Measurements from ENCODE around the gene KCNMA1.

Gene KCNMA1

GRCh38 chr10:77317221-77317620 is 320.4 kb downstream of the KCNMA1 start:
- DNase-seq: peak in 1 of 3 experiments; percentile 41

- DNase-seq: peak in 1 of 3 experiments; percentile 13
Observed at GRCh38 chr10:77315496-77316129, 322.0 kb downstream of the KCNMA1 start.

- DNase-seq: no peak
Observed at GRCh38 chr10:77313066-77313750, 324.4 kb downstream of the KCNMA1 start.

GRCh38 chr10:77311186-77311585 is 326.4 kb downstream of the KCNMA1 start:
- peak in 1 of 3 experiments; percentile 5 for DNase-seq

DNA sequence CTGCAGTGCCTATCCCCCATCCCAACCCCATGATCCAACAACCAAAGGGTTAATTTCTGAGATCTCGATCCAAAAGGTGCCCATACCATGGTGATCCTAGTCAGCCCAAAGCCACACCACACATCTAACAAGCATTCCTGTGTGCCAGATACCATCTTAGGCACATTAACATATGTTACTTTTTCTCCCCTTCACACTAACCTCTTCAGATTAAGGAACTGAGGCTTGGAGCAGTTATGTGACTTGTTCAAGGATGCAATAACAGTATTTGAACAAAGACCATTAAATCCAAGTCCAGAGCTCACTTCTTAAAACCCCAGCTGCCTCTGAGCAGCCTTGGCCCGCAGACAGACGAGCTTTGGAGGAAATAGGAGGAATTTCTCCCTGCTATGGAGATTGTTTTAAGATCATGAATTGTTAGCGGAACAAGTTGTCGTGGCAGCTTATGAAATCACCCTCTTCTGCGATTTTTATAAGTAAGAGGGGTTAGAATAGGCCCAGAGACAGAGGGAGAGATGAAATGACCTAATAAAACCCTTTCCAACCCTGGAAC is 327.2 kb downstream of the KCNMA1 start:
- DNase-seq: no peak

- no peak for DNase-seq
Observed at GRCh38 chr10:77309509-77309908, 328.1 kb downstream of the KCNMA1 start.

GRCh38 chr10:77309092-77309491 is 328.5 kb downstream of the KCNMA1 start:
- no peak for DNase-seq

- DNase-seq: peak in 1 of 3 experiments; percentile 1
Observed at GRCh38 chr10:77308084-77308732, 329.4 kb downstream of the KCNMA1 start.

DNA sequence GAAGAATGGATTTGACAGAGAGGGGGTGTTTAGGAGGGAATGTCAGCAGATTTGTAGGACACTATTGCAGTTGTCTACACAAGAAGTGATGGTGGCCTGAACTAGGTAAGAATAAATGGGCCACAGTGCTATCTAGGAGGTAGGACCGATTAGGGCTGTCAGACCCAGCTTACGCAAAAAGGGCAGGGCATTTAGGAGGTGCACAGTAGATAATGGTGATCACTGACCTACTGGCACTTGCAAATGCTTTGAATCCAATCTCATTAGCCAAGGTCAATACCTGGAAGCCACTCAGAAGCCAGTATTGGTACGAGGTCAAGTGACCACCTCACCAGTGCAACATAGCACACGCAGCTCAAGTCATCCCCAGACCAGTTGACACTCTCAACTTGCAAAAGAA is 330.9 kb downstream of the KCNMA1 start:
- no peak for DNase-seq

- DNase-seq: peak in 1 of 3 experiments; percentile 32
Observed at GRCh38 chr10:77305650-77306632, 331.7 kb downstream of the KCNMA1 start.

GRCh38 chr10:77304192-77304591 is 333.4 kb downstream of the KCNMA1 start:
- no peak for DNase-seq

- DNase-seq: no peak
Observed at GRCh38 chr10:77301305-77301730, 336.3 kb downstream of the KCNMA1 start.

DNA sequence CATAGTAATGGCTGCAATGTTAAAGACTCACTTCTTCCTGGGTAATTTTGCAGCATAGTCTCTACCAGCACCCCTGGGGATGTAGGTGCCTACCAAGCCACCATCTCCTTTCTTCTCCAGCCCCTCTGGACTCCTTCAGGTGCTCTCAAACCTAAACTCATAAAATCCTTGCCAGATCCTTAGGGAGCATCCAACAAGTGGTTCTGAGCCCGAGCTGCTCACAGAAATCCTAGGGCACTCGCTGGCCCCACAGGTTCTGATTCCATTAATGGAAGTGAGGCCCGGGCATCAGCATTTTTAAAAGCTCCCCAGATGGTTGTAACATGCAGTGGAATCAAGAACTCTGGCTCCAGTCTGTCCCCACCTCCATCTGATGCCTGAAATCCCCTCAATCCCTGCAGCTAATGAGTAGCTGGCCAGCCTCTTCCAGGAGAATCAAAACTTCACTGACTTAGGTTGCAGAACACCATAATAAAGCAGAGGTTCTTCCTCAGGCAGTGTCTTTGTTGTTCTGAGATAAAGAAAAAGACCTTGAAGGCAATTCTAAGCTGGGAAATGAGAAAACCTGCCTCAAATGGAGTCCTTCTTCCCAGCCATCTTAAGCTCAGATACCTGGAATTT is 336.8 kb downstream of the KCNMA1 start:
- DNase-seq: no peak

- no peak for DNase-seq
Observed at GRCh38 chr10:77299320-77299719, 338.3 kb downstream of the KCNMA1 start.

DNA sequence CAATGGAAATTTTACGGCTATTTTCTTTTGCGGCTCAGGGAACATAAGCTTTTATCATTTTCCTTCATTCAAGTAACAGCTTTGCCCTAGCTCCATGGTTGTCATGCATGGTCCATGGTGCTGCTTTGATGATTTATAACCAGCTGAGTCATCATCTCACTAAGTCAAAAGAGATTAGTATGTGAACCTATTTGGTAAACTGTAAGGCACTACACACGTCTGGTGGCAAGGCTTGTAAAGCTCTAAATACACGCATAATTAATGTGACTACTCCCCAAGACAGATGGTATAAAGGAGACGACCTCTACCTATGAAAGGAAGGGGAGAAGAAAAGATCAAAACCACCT is 340.2 kb downstream of the KCNMA1 start:
- peak in 1 of 3 experiments; percentile 5 for DNase-seq

DNA sequence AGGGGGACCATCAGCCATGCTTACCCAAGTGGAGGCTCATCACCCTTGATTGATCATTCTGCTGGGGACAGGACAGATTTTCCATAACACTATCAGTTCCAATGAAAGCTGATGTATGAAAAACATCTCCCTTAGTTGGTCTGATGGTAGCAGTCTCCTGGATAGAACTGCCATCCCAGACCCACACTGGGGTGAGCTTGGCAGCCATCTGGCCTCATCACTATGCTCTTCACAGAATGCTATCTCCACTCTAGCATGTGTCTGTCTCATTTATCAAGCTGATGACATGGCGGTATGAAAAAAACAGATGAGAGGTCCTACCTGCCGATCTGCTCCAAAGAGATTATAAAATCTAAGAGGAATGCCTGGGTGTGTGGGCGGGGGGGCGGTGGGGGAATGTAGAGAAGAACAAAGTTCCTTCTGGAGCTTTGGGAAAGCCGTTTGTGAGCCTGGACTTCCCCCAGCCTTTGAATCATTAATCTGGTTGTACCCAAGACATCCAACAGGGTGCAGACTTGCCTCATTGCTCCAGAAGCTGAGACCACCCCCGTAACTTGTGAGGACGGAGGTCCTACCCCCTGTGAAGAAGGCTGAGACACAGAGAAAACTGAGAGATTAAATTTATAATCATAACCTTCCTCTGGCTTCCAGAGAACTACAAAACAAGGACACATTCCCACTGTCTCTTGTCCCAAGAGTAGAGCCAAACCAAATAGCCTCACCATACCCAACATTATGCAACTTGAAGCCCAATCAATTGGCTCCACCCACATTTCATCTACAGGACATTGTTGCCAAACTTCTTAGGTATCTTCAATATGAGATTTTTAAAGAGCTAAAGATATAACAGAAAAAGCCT is 340.8 kb downstream of the KCNMA1 start:
- no peak for DNase-seq

DNA sequence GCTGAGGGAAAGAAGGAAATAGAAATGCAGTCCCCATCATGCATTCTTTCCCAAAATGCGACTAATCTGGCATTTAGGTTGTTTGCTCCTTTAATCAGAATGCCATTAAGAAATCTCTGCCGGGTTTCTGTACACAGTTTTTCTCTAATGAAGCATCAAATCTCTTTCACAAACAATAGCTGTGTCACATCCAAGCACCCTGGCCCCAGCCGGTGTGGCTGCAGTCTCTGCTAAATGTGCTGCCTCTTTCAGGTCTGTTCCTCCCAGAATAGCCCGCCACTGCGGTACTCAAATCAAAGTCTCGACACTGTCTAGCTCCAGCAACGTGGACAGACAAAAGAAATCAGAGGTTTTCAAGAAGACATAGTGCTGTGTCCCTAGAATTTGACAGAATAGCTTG is 343.8 kb downstream of the KCNMA1 start:
- peak in 1 of 3 experiments; percentile 29 for DNase-seq

DNA sequence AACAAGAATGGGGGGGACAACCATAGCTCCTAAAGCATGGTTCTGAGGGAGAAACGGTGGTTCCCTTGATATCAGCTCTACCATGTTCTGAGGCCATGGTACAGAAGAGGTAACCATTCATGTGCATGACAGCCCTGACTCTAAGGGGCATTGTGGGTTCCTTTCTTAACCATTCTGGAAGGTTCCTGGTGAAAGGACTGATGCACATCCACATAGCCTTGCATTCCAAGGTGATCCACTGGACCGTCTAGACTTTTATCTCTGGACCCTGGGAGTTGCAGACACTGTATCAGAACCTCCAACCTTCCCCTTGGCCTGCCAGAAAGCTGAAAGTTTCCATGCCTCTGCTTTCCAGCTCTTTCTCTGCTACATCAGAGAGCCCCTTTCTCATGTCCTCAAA is 344.3 kb downstream of the KCNMA1 start:
- DNase-seq: no peak

DNA sequence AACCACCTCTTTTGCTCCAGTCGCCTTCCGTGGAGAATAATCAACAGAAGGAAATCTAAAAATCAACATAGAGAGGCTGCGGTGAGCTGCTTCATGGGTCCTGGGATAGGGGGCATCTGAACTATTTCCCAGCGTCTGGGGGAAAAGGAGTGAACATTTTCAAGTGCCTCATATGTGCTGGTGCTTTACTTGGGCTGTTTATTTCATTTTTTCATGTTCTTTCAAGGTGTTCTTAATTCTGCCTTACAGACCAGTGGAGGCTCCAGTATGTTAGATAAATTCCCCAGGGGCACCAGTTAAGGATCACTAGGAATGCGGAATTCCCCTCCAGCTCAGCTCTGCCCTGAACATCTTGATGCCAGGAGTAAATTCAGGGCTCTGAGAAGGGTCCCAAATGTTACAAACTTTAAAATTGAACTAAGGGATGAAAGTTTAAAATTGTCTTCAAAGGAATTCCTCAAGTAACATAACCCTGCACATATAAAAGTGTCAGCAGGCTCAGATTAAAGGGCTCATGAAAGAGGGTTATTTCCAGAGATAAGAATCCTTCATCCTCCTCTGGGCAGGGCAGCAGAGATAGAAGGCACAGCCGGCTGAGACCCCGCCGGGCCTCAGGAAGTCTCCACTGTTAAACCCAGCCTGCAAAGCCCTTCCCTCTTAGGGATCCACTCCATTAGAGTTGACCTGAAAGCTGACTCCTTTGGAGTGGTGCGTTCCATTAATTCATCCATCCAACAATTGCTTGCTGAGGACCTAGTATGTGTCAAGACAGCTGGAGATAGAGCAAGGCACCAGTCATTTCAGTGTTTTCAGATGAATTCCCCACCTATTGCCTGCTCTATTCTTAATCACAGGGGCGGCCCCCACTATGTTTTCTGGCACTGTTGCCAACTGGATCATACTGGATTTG is 345.8 kb downstream of the KCNMA1 start:
- no peak for DNase-seq

Data from NCI-H1417 (cell line).